ENCODE measurements around the gene DIP2C.
"Not testable (repeated sequence)": the region's sequence is repeated elsewhere in the genome, so short reads cannot be mapped to it uniquely, and the experiment has no call there.

DIP2C gene

DNA sequence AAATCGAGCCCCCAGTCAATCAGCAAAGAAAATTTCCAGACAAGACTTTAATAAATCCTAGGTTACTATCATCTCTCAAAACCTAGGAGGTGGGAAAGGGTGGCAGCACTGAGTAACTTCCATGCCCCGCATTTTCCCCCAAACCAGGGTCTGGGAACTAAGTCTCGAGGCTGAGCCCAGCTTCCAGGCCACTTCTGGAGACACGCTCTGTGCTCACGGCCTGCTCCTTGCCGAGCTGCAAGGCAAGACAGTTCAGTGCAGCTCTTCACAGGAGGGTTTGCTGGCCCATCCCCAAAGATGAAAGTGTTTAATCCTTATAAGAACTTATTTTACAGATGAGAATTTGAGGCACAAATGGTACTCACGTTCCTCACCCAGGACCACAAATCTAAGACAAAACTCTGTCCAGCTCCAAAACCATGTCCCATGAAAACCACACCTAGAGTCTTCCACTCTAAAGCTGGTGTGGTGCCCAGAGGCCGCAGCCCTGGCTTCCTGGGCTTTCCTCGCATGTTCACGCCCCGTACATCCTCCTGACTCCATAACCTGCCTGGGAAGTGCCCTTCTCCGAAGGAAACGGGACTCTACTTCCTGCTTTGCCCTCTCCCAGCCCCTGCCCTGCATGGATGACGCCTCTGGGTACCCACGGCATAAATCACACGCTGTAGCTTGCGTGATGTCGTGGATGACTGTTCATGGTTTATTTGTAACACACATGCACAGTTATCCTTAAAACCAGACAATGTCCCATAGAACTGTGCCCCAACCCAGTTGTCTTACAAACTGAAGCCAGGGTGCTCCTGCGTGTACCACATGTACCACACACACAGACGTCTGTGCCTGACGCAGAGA, 201.2 kb downstream of the DIP2C start:
- no peak for DNase-seq

DNA sequence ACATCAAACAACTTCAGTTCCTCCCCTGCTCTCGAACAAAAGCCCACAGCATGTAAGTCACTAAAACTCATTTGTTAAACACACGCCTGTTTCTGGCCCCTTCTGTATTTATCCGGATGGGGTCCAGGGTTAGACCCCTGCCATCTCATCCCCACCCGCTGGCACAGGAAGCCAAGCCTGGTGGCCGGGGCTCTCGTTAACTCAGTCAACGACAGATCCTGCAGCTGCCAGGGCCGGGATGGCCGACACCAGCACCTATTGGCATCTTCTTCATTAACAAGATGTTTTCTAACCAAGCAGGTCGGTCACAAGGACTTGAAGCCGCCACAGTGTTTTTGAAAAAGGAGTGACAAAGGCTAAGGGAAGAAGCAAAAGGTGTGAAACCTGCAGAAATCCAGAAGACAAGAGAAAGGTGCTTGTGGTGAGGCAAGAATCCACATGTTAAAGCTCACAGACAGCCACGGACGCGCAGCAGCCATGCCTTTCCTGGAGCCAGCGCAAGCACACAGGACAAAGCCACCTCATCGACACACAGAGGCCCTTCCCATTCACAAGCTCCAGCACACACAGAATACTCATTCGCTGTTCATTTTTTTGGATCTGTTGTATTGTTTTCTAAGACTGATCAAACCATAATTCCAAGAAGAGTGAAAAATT, 202.7 kb downstream of the DIP2C start:
- DNase-seq: no peak

DNA sequence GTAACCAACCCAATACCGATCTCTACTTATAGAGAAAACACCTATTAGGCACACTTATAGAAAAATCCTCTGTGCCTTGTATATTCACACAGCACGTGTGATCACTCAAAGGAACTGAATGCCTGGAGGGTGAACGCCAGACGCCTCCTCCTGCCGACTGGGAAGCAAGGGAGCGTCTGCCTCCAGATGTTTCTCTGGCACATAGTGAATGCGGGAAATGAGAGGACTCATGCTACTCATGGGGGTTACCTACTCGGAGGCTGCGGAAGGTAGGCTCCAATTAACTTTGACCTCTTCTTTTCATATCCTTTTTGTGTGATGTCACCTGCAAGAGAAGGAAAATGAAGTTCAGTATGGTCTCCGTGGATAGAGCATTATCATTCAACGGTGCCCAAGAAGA, 203.3 kb downstream of the DIP2C start:
- DNase-seq: no peak

- DNase-seq: no peak
Measured at GRCh38 chr10:485776-486175, 203.7 kb downstream of the DIP2C start.

DNA sequence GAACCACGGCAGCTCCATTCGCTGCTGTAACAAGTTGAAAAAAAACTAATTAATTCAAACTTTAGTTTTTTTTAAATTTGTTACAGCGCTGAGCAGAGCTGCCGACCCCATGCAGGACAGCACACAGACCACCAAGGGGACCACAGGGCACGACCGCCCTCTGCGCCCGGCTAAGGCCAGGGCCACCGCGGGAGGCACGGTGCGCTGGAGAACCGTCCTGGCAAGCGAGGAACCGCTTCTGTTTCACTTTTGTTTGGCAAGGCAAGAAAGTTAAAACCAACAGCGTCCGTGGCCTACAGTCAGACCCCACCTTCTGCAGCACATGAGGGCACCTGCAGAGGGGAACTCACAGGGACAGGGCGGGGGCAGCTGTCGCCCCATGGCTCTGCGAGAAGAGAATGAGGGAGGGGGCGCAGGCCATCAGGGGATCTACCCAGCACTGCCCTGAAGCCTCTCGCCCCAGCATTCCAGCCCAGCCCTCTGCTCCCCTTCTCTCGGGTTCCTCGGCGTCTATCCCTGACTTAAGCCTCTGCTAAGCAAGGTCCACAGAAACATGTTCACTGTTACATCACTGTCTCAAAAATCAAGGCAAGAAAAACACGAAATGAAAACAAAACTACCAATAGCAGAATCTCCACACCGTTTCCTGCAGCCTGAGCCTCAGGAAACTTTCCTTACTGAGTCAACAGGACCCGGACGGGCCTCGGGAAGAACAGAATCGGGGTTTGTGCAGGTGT, 204.4 kb downstream of the DIP2C start:
- DNase-seq: peak in 1 of 5 donors; percentile 54

GRCh38 chr10:484441-484924, 205.0 kb downstream of the DIP2C start:
- peak in 1 of 5 donors; percentile 50 for DNase-seq

GRCh38 chr10:483261-483660, 206.2 kb downstream of the DIP2C start:
- DNase-seq: no peak

DNA sequence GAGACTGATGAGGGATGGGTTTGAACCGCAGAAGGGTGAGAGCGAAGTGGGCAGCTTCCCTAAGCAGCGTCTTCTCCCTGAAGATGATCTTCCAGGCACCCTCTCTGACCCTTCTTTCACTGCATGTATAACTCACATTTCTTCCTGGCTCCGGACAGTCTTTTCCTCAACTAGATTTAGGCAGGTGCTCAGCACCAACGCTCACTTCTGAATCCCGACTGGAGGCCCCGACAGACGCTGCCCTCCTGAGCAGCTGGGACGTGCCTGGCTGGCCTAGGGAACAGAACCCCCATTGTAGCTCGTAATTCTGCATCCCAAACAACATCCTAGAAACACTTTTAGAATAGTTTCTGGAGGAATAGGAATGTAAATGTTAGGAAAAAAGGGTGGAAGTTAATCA, 206.6 kb downstream of the DIP2C start:
- DNase-seq: no peak

GRCh38 chr10:482051-482501, 207.4 kb downstream of the DIP2C start:
- no peak for DNase-seq

DNA sequence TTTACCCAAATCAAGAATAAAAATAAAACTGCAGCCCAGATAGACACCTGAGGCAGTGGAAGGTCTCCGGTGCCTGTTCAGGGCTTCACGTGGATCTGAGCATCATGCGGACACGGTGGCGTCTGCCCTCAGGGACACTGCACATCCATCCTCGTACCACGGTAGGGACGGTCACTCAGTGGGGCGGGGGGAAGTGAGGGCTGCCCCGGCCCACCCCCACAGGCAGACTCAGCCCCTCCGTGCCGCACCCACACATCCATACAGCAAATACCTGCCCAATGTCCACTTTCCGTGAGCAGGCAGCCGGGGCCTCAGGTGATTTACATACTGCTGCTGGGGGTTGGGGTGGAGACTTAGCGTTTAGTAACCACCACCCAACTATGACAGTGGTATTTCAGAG, 207.8 kb downstream of the DIP2C start:
- no peak for DNase-seq

DNA sequence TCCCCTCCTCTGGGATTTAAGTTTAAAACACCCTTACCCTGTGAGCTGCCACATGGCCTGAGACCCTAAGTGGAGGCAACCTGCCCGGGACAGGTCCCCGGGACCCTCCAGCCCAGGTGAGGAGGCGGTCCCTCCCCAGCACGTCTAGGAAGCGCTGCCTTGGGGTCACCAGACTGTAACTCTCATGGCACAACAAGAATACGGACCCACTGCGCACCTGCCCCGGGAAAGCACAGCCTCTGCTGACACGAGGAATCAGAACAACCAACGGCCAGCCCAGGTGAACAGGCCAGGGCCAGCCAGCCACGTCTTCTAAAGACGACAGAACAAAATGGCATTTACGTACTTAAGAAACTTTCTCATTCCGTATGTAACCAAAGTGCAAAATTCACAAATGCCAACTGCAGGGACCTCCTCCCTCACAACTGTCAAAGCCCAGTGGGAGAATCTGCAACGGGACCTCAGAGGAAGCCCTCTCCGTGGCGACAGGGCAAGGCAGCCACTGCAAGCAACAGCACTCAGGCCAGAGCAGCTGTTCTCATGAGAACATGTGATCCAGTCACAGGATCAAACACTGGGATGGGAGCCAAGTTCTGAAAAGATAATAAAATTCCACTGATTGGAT, 208.4 kb downstream of the DIP2C start:
- DNase-seq: no peak

DNA sequence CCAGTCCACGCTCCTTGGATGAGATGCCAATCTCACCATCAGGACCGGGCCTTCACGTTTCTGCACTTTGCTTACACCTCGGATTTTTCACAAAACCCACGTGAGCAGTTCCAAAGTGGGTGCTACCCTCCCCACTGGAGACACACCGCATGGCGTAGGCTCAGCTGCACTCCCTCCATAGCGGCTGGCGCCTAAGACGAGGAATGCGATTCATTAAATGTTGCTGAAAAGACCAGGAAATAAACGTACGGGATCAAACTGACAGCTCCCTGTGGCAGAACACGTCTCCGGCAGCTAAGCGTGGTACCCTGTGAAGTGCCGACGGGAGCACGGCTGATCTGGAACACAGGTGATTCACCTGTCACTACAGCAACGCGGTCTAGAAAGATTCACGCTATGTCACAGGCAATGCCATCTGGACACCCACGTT, 209.0 kb downstream of the DIP2C start:
- no peak for DNase-seq

DNA sequence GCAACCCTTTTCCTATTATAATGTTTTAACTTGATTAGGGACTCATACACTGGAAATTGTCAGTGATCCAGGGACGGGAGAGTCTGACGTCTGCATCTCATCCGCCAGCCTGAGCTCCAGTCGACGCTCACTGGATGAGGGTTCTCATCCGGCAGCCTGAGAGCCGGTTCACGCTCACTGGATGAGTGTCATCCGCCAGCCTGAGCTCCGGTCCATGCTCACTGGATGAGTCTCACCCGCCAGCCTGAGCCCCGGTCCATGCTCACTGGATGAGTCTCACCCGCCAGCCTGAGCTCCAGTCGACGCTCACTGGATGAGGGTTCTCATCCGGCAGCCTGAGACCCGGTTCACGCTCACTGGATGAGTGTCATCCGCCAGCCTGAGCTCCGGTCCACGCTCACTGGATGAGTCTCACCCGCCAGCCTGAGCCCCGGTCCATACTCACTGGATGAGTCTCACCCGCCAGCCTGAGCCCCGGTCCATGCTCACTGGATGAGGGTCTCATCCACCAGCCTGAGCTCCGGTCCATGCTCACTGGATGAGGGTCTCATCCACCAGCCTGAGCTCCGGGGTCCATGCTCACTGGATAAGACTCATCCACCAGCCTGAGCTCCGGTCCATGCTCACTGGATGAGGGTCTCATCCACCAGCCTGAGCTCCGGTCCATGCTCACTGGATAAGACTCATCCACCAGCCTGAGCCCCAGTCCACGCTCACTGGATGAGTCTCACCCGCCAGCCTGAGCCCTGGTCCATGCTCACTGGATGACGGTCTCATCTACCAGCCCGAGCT, 209.6 kb downstream of the DIP2C start:
- DNase-seq: not testable (repeated sequence)

- DNase-seq: no peak
Measured at GRCh38 chr10:478471-479245, 210.8 kb downstream of the DIP2C start.

- no peak for DNase-seq
Measured at GRCh38 chr10:477620-478019, 211.8 kb downstream of the DIP2C start.

- DNase-seq: no peak
Measured at GRCh38 chr10:476455-476780, 213.1 kb downstream of the DIP2C start.

DNA sequence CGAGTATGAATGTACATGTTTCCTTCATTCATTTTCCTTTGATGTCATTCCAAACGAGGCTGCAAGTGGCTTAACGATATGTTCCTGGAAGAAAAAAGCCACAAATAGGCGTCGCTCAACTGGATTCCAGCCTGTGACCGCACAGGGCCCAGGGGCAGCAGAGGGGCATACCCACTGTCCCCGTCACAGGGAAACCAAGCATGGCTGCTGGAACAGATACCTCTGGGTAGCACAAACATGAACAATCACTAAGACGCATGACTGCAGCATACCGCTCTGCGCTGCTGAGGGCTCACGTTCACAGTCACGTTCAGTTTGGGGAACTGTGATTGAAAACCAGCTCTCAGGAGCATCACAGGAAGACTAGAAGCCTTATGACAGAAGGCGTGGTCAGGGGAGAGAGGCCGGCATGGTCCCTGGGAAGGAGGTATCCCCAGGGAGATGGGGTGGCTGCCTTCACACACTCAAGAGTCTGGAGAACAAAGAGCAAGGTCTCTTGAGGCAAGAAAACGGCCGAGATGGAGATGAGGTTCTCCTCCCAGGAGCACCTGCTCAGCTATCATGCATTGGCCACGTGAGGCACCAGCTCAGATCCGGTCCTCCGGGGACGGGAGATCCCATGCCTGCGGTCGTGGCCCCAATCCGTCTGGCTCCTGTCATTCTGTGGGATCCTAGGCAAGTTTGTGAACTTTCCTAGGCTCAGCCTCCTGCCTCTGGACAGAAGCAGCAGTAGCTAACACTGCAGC, 213.6 kb downstream of the DIP2C start:
- DNase-seq: no peak

GRCh38 chr10:474946-475345, 214.5 kb downstream of the DIP2C start:
- DNase-seq: no peak

- DNase-seq: no peak
Measured at GRCh38 chr10:474406-474805, 215.1 kb downstream of the DIP2C start.

DNA sequence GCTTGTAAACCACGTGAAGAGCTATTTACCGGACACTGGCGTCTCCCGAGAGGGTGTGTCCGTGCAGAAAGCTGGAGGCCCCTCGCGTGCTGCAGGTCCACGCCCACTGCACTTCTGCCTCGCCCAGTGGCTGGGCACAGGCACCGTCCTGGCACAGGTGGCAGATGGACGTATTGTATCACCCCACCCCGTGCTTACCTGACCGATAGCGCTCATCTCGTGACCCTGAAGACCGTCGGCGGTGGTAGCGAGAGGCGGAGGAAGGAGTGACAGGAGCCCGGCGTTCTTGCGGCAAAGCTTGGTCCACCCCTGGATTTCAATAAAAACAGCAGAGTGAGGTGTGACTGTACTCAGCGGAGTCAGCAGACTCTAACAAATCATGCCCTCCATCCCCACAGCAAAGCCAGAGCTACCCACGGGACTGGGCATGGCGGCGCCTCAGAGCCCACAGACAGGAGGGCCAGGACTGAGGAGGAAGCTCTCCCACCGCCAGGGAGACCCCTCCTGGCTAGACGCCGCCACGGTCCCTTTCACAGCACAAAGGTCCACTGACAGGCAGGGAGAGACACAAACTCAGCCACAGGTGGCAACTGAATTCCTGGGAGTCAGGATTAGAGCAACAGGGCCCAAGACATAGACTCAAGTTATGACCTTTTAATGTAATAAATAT, 217.1 kb downstream of the DIP2C start:
- DNase-seq: no peak

All from T-helper 1 cell (primary cell).